ENCODE data around the gene GALNT16. TPM values are rescaled to one million over a fixed set of nuclear protein-coding genes. Genes with fewer than 3 reads are reported as not detected.

The GALNT16 gene
- total and polyA plus RNA-seq, 2 of the 8 experiments (the other 6 are each of a cell fraction or from before 2014, with no cell fraction given): 5.4 to 6.3 TPM

- Histone ChIP-seq H2BK12ac (ENCODE audit: low read depth, low read length) (no peak overlapping the region), H2AK5ac (ENCODE audit: low read depth, low read length) (no peak overlapping the region), H4K5ac (ENCODE audit: insufficient read length, low read depth, low read length) (no peak overlapping the region), H2BK20ac (ENCODE audit: low read length) (no peak overlapping the region), H3K4me3 (ENCODE audit: extremely low read depth in 1 of 4, insufficient read depth in 2 of 4, low read depth in 3 of 4, low read length in 4 of 4) (no peak overlapping the region), H3K27ac (ENCODE audit: low read depth, low read length) (no peak overlapping the region), H2BK5ac (ENCODE audit: low read depth, low read length) (no peak overlapping the region), H3K27me3 (replicated peaks in 1 of 4; ENCODE audit: control insufficient read depth in 3 of 4, extremely low read depth in 1 of 4, insufficient read depth in 3 of 4, low read length in 3 of 4) (no peaks in the 10 kb centered on the region), H3K4ac (replicated peaks; ENCODE audit: insufficient read length, low read depth, low read length) (no peak overlapping the region), H3K4me1 (replicated peaks in 1 of 4; ENCODE audit: control insufficient read depth in 3 of 4, insufficient read depth in 4 of 4, low read length in 3 of 4) (no peaks in the 10 kb centered on the region), H2BK15ac (ENCODE audit: low read length) (no peak overlapping the region), H3K56ac (replicated peaks; ENCODE audit: insufficient read length, low read depth, low read length) (no peak overlapping the region), H4K91ac (replicated peaks; ENCODE audit: insufficient read length, low read length) (no peak overlapping the region), H3K14ac (ENCODE audit: insufficient read length) (no peak overlapping the region), H3K18ac (ENCODE audit: extremely low read depth, low read length) (no peak overlapping the region), H3K79me2 (ENCODE audit: control insufficient read depth in 1 of 2, insufficient read depth in 2 of 2, low read length in 2 of 2) (no peaks in the 10 kb centered on the region), H3K36me3 (ENCODE audit: control insufficient read depth in 2 of 4, insufficient read depth in 4 of 4, low read length in 3 of 4) (no peaks in the 10 kb centered on the region), H4K20me1 (replicated peaks in 1 of 2; ENCODE audit: control insufficient read depth in 1 of 2, insufficient read depth in 2 of 2, low read length in 2 of 2) (peaks cover 0 to 1% of the 10 kb centered on the region in 2 experiments), H3K23ac (ENCODE audit: insufficient read length) (no peak overlapping the region), H3K9me3 (ENCODE audit: insufficient read depth in 2 of 2, low read depth in 1 of 2, low read length in 1 of 2) (no peaks in the 10 kb centered on the region), H3K4me2 (ENCODE audit: insufficient read depth in 1 of 2, low read depth in 2 of 2, low read length in 2 of 2) (no peak overlapping the region), H3K9ac (replicated peaks in 1 of 4; ENCODE audit: extremely low read depth in 1 of 4, low read depth in 3 of 4, low read length in 3 of 4) (no peak overlapping the region), H2AFZ (ENCODE audit: low read length) (no peak overlapping the region), H3K23me2 (ENCODE audit: low read depth, low read length) (no peaks in the 10 kb centered on the region), H2BK120ac (replicated peaks; ENCODE audit: low read depth, low read length) (no peak overlapping the region), H3K79me1 (ENCODE audit: low read depth, low read length) (no peaks in the 10 kb centered on the region), H4K8ac (ENCODE audit: extremely low read depth, insufficient read depth, low read length) (no peak overlapping the region)
- no peak for FAIRE-seq
- no peak for DNase-seq (ENCODE audit: low read depth in 1 of 2, low spot score in 2 of 2)
- CTCF ChIA-PET (ENCODE audit: partially characterized antibody): interaction anchor here (0.7 to 6.2 kb wide), 9 partner anchors 11 to 116 kb away, joined by 3 to 54 read pairs (median 5); no protein-coding TSS in a partner anchor
- 86% methylated on average over 12 of the region's 12 CpGs; no CpG with 5 or more reads in 1 of the 2 experiments for WGBS, 2 experiments (ENCODE audit: extremely low coverage in 1 of 2, insufficient coverage in 1 of 2, insufficient read length in 1 of 2, insufficient replicate concordance in 2 of 2, low coverage in 1 of 2, low lambda C conversion rate in 2 of 2, missing lambda C conversion rate in 1 of 2)
- POLR2A ChIA-PET (ENCODE audit: partially characterized antibody): interaction anchor here (1.4 to 1.5 kb wide), 2 partner anchors 16 to 98 kb away, joined by 3 read pairs; partner anchors contain the start of gene GALNT16
- TF ChIP-seq BRCA1 (IDR thresholded peaks at IDR 0.05; ENCODE audit: low read depth, low read length): no peak
These were observed 98.4 kb downstream of the GALNT16 start for GRCh38 chr14:69358233-69358963.

All from H1 (cell line).